Esophagus muscularis mucosa (tissue), 3 donors: ENCODE results near the gene NAA50.

Experiments used
- CTCF ChIP-seq, 3 experiments: fragments of 200-600 bp in 2 of 3; fragments of 450-650 bp in 1 of 3; sonication (generic) in 2 of 3; IDR thresholded peaks; one replicate each; pipeline ENCODE4 v1.5.1; 2017 to 2019; ENCODE audit warnings: antibody characterized with exemption in 3 of 3, mild to moderate bottlenecking in 2 of 3, moderate library complexity in 1 of 3
- EP300 ChIP-seq: sonication (generic); formaldehyde crosslinking; IDR thresholded peaks from one replicate; pipeline ENCODE4 v1.6.1; 2017; ENCODE audit warnings: antibody characterized with exemption

GRCh38 chr3:113698956-113699355, 47.1 kb downstream of the NAA50 start:
- TF ChIP-seq EP300: no peak
- no peak for TF ChIP-seq CTCF (IDR thresholded peaks at IDR 0.05)
